ENCODE results near the gene DYRK1A.

GRCh38 chr21:37565530-37566223, 199.1 kb downstream of the DYRK1A start:
- TF ChIP-seq EZH2 (IDR thresholded peaks at IDR 0.05; ENCODE audit: low read length, unreplicated experiment) (no peak), CTCF (conservative IDR thresholded peaks at IDR 0.05; ENCODE audit: low read depth, low read length) (no peak), EZH2phosphoT487 (IDR thresholded peaks at IDR 0.05; ENCODE audit: borderline replicate concordance, low read length) (no peak)
